Activated CD4-positive, alpha-beta T cell treated with anti-CD3 and anti-CD28 coated beads for 1 hour (primary cell): Measurements from ENCODE around the gene RAB33A.

ENCODE experiments used
- DNase-seq: peaks from one replicate; pipeline ENCODE4 v3.0.0-alpha.2; 2020

The RAB33A gene

DNA sequence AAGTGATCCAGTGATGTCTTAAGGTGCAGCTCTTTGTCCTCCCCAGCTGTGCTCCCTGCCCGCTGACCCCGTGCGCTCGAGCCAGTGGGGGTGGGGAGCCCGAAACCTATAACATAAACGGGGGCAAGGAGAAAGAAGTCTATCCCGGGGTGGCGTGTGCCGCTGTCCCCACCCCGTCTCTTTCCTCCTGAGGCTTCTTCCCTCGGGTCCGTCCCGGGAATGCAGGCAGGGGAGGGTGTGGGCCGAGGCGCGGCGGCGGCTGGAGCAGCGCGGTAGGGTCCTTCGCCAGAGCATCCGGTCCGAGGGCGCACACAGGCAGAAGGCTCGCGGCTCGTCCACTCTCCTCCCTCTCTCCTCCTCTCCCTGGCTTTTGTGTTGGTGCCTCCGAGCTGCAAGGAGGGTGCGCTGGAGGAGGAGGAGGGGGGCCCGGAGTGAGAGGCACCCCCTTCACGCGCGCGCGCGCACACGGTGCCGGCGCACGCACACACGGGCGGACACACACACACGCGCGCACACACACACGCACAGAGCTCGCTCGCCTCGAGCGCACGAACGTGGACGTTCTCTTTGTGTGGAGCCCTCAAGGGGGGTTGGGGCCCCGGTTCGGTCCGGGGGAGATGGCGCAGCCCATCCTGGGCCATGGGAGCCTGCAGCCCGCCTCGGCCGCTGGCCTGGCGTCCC, at the start of gene RAB33A:
TSS of gene RAB33A (plus strand) at position 517 of the 681 bp plus-strand sequence. CDS start at position 618, 101 bp downstream.
- DNase-seq = peak; percentile 18

DNA sequence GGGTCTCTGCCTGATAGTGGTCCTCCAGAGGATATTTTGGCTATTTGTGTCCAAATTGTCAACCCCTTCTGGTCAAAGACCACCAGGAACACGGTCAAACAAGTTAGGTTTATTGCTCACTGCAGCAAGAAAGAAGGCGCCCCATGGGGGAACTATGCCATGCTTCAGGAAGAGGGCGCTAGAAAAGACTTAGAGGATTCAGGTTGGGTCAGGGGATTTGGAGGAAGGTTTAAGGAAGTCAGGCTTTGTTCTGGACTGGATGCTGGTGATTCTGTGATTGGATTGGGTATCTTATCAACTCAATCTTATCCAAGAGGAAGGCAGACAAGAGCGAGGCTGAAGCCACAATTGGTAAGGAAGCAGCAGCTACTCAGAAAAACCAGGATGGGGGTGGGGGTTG, 47.2 kb upstream of the RAB33A start:
- DNase-seq = no peak

DNA sequence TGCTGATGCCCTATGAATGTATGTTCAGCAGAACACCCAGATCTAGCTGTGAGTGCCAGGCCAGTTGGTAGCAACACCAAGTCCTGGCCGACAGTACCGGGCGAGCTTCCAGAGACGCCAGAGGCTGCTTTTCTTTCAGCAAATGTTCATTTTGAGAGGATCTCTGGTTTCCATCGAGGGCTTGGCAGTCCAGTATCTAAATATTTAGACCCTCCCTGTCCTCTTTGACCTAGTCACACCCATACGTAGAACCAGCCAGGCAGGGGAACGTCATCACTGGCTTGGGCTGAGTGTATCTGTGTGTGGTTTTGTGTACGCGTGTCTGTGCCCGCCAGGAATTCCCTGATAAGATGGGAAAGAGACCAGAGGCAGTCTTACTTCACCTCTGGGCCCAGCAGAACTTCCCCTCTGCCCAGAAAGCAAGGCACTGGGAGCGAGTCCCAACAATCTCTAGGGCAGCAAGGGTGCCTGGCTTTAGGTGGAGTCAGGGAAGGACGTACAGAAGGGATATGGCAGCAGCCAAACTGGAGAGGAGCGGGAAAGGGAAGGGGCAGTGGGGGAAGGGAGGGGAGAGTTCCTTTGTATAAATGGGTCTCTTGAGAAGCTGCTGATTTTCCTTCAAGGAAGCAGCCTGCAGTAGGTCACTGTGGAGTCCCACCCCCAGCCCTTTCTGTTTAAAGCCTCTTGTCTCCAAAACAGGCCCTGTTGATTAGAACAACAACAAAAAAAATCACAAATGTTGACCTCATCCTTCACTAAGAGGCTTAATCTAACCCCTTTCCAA, 46.5 kb upstream of the RAB33A start:
- no peak for DNase-seq

DNA sequence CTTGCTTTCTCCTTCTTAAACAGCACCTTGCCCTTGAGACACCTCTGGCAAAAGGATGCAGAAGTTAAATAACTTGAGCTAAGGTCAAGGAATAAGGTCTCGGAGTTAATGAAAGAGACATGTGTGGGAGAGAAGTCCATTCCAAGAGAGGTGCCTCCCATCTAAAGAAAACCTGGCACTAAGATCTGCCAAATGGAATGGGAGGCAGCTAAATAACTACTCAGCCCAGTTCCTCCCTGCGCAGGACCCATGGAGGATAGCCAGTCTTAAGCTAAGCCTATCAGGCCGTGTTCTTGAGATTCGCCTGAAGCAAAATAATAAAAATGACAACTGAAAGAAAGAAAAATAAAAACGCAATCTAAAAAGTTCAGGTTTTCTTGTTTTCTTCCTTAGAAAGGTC, 40.8 kb upstream of the RAB33A start:
- DNase-seq = no peak

DNA sequence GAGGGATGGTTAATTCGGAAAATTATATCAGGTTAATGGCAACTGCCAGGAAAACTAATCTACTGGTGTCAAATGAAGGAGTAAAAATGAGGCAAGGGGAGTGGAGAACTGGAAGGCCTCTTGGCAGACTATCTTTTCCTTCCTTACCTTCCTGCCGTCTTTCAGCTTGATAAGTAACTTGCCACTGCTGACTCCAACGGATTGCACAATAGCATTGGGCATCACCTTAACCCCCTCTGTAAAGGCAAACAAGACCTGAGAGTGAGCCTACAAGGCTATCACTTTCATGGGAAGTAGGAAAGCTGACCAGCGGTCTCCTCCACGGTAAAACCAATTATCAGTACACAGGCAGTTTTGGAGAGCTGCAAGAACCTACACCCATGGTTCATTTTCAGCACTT, 35.3 kb upstream of the RAB33A start:
- no peak for DNase-seq

DNA sequence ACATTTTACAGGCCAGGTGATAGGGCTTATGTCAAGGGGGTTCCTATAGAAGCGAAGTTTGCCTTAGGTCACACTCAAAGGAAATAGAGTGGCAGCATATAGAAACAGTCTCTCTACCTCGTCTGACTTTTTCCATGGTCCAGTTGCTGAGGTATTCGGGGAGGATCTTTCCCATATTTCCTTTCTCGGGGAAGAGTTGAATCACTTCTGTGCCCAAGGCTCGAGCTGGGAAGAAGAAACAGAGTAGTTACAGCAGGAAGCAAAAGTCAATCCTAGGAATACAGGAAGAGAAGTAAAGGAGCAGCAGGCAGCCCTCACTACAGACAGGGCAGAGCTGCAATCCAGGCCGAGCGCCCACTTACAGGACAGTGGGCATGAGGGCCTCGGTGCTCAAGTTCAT, 34.8 kb upstream of the RAB33A start:
- no peak for DNase-seq

DNA sequence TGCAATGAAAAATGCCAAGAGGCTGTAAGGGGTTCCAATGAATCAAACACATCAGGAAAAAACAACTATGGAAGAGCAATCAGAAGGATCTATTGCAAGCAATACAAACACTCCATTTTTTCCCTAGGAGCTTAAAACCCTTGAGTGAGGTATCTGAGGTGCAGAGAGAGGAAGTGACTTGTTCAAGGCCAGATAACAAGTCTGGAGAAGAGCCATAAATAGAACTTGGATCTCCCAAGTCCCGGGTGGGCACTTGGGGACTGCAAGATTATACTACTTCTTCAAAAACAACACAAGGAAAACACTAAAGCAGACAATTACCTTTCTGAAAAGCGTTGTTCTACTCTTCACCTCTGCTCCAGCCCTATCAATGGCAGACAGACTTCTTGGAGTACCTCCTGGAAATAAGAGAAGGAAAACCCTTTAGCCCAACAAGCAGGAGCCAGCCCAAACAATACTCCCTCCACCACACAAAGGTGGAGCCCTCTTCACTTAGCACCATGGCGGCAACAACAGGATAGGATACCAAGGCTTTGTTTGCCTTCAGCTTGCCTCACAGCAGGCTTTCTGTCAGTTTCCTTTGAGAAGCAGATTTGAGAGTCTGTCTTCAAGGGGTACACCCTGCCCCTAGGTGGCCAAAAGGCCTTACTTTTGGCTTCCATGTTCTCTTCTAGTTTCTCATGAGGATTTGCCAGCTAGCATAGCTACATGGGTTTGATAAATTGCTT, 32.1 kb upstream of the RAB33A start:
- no peak for DNase-seq

DNA sequence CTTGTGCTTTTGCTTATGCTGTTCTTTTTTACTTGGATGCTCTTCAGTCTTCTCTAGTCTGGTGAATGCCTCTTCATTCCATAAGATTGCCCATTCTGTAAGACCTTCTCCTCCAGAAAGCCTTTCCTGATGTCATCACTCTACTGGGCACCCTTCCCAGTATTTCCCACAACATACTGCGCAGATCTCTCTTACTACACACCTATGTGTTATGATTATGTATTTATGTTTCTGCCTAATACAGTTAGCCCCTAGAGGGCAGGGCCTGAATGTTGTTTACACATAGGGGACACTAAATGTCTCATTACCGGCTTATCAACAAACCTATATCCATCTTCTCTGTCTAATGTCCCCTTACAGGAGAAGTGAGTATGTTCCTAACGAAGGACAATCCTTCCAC, 27.3 kb upstream of the RAB33A start:
- DNase-seq = no peak

DNA sequence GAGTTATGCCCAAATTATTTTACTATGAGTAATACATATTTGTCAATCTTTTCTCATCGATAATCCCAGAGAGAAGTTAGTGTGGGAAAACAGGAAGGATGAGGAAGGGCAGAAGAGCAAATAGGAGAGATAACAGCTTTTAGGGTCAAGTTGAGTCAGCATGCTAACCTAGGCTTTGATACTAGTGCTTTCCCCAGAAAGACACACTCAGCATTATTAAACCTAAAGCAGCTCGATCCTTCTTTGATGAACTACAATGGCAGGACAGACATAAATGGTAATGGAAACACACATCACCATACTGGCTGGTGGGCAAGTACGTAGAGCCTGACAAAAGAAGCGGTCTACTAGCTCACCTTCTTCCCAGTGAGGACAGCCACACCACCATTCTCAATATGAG, 26.6 kb upstream of the RAB33A start:
- DNase-seq = no peak

DNA sequence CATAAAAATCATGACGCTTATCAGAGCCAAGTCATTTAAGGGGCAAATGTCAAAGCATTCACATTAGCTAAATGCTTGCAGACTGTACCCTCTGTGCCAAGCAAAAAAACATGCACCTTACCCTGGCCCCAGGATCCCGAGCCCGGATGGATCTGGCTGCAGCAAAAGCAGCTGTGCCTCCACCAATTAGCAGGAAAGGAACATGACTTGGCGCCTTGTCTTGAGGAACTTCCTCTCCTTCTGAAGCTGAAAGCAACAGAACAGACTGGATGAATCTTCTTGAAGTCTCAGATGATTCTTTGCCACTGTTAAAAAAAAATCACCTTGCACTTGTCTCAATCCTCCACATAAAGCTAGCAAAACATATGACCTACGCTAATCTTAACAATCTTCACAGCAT, 24.1 kb upstream of the RAB33A start:
- no peak for DNase-seq

DNA sequence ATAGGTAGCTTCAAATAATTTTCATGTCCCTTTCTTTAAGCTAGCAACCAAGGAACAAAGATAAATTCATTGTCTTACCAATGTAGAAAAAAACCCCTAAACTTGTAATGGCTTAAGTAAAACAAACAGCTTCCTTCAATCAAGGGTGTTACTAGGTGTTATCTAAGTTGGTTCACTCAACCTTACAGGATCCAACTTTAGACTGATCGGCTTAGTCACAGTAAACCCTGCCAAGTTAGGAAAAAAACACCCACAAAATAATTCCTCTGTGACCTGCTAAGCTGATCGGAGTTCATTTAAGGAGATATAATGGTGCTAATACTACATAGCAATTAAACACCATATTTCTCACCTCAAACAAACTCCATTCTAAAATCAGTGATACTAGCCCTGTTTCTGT, 16.2 kb upstream of the RAB33A start:
- DNase-seq = no peak

DNA sequence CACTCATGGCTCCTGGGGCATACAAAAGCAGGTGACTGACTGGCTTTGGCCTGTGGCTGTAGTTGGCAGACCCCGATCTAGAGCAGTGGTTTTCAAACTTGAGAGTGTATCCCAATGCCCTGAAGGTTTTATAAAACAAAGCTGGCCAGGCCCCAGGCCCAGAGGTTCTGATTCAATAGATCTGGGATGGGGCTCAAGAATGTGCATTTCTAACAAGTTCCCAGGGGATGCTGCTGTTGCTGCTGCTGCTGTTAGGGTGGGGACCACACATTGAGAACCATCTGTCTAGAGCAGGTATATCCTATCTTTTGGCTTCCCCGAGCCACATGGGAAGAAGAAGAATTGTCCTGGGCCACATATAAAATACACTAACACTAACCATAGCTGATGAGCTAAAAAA, 13.5 kb upstream of the RAB33A start:
- no peak for DNase-seq

DNA sequence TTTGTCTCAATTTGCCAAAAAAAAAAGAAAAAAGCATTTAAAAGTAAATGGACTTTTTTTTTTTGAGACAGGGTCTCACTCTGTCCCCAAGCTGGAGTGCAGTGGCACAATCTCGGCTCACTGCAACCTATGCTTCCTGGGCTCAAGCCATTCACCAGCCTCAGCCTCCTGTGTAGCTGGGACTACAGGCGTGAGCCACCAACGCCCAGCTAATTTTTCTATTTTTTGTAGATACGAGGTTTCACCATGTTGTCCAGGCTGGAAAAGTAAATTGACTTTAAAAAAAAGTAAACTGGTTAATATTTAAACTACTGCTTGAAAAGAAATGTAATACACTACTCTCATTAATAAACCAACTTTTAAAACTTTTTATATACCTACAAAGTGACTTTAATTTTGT, 12.0 kb upstream of the RAB33A start:
- no peak for DNase-seq

DNA sequence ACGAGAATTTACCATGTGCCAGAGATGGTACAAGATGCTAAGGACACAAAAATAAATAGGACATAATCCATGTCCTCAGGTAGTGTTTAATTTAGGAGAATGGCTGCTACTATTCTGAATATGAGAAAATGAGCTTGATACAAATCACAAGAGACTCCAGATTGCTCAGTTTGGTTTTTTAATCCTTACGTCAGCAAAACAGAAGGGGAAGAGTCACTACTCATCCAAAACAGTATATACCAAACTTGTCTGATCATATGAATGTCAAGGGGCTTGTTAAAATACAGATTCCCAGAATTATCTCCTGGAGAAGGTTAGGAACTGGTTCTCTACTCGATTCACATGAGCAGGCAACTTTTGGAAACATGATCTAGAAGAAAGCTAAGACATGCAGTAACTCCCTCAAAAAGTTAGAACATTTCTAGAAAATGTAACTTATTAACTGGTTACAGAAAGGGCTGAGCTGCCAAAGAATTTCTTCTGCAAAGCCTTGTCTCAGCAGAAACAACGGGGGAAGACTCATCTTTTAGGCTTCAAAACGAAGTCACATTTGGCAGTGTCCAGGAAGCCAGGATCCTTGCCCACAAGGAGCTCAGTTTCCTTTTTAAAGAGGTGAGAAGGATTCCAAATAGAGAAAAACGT, 9.5 kb upstream of the RAB33A start:
- DNase-seq = no peak

DNA sequence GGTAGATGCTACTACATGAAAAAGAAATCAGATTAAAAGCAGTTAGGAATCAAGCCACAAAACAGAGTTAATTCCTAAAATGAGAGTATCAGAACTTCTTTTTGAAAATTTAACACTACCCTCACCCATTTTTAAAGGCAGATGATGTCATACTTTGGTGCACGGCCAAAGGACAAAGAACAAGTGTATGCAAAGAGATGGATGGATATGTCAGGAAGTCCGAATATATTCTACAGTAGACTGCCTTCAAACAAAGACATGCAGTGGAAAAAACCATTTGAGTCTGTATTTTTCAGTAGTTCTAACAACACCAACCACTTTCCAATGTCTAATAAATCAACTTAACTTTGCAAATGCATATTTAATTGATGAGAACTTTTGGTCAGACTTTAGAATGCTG, 8.4 kb upstream of the RAB33A start:
- DNase-seq = no peak

DNA sequence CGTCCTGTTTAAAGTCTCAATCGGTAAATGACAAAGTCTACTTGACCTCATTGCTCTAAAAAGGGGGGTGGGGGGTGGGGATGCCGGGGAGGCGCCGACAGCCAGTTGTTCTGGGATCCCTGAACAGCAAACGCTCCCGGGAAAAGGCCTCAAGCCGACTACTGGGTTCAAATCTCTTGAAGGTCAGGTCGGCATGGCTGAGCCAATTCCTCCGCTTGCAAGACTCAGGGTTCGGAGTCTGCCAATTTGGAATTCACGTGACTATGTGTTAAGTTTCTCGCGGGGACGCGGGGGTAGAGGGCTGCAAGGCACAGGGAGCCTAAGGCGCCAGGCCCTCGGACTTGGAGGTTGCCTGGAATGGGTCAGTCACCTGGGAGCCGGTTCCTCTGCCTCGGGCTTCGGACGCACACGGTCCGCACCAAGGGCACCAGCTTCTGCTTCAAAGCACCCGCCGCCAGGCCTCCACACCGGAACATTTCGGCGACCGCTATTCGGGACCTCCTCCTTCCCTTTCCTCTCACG, 6.5 kb upstream of the RAB33A start:
- DNase-seq = no peak

DNA sequence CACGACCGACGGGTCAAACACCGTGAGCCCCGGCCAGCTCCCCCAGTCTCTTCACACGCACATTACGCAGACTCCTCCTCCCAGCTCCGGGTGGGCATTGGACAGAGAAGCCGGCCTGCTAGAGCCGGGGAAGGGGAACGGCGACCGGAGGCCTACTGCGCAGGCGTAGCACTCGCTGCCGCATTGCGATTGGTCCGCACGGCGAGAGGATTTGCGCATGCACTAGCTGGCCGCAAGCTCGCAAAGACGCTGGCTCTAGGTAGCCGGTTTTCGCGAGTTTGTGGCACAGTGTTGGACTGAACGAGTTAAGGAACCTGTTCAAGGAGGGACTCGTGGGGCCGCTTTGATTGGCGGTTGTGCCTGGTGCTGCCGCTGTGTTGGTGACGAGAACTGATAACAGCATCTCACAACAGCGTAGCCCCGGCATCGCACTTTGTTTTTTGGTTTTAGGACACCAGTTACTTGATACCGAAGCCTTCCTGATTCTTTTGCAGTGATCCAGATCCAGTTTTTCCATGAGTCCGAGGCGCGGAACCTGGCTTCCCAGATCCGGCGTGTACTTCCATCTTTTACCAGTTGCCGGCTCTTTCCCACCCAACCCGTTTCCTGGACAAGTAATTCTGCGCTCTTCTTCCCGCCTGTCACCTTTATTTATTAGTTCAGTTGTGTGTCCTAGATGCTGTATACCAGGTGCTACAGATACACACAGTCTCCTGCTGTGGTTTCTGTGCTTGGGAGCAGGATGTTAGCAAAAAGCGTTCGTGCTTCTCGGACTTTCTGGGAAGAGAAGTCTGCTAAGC, 5.9 kb upstream of the RAB33A start, which contains the start of gene AIFM1:
TSS of gene AIFM1 (minus strand) at position 139 of the 800 bp plus-strand sequence. CDS start 185 bp downstream, outside the sequence.
- DNase-seq = peak; percentile 78

DNA sequence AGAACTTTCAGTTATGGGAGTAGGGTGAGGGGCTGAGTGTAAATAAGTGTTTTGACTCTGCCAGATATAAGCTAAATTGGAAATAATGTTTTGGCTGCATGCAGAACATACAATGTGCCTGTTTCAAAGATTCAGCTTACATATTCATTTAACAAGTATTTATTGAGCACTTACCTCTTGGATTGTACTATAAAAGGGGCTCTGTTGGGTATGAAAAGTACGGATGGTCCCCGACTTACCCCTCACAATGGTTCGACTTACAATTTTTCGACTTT, 5.3 kb upstream of the RAB33A start:
- no peak for DNase-seq

DNA sequence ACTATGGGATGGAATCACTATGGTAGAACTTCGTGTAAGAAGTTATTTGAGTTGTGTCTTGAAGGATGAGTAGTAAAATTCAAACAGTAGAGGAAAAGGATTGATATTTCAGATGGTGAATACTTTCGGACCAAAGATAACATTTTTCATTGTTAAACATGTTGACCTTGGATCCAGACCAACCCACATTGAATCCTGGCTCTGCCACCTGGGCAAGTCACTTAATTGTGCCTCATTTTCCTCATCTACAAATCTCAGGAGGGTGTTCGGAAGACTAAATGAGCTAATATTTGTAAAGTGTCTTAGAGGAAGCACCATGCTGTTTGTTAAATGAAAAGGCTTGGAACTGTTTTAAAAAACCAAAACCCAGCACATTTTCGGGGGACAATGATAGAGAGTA, 4.7 kb upstream of the RAB33A start:
- DNase-seq = no peak

DNA sequence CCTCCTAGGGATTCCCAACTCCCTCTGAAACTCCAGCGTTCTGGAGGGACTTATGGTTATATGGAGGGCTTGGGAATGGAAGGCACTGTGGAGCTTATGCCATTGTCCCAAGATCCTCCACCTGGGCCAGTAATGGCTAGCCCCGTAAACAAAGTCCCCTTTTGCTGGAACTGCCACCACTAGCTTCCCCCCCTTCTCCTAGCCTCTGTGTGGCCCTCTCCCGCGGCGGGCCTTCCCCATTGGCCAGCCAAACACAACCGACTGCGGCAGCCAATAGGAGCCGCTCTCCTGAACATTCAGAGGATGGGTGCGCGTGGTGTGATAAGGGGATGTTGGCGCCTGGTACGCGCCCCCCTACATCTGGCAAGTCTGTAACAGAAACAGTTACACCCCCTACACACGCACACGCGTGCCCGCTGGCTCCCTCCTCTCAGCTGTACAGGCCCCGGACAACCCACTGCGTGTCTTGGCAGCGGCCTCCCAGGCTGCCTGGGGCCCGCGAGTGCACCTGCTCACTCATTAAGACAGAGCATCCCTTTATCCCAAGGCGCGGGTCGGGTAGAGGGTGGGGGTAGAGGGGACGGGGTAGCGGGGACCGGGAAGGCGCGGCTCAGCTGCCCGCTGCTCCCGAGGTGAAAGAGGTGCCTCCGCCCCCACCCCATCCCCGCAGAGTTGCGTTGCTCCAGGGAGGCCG, 863 bp upstream of the RAB33A start:
- peak; percentile 30 for DNase-seq

DNA sequence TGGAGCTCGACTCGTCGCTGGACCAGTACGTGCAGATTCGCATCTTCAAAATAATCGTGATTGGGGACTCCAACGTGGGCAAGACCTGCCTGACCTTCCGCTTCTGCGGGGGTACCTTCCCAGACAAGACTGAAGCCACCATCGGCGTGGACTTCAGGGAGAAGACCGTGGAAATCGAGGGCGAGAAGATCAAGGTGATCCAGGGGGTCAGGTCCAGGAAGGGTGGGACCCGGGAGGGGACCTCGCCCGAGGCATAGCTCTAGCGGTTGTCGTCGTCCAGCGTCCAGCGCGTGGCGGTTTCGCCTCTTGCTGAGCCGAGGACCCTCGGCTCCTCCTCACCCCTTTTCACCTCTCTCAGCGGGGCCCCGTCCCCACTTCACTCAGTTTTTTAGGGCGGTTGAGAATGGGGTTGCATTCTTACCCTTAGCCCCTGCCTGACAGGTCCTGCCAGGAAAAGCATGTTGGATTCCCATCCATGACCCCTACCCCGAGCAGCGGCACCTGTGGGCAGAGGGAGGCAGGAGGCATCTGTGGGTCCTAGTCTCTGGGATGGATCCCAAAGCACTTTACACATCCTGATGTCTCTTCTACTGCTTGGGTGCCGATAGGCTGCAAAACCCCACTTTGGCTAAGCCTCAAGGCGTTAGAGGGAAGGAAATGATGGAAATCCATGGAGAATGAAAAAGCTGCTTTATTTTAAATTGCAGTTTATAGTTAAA, 524 bp downstream of the RAB33A start:
- no peak for DNase-seq
